WTC11 (cell line): Measurements from ENCODE around the gene NEMP1. TPM values are rescaled to one million over a fixed set of nuclear protein-coding genes. Genes with fewer than 3 reads are reported as not detected.

Source experiments
- ATAC-seq: fragments of 200-7000 bp; cut with Tn5 transposase; 2 replicates; pipeline ENCODE4 v1.10.0; 2021; ENCODE audit warnings: mild to moderate bottlenecking, moderate library complexity
- CTCF ChIA-PET: fragments of 300-600 bp; sonication (Branson Sonifier 250); formaldehyde crosslinking; loops from one replicate; lab custom pipeline; 2021; ENCODE audit warnings: antibody characterized with exemption; lab: Charles Lee
- POLR2A ChIA-PET: fragments of 350-600 bp; sonication (Branson Sonifier 250); formaldehyde crosslinking; loops from one replicate; lab custom pipeline; 2021; ENCODE audit warnings: antibody characterized with exemption; lab: Charles Lee
- DNase-seq: peaks from one replicate; pipeline ENCODE4 v3.0.0; 2021; ENCODE audit warnings: low spot score
- H3K27ac Mint-ChIP-seq: 2 replicates; pipeline ENCODE4 v1.8.0; 2021; ENCODE audit warnings: mixed read lengths
- H3K27me3 Mint-ChIP-seq: 2 replicates; pipeline ENCODE4 v1.8.0; 2021; ENCODE audit warnings: low read depth, mild to moderate bottlenecking, moderate library complexity, mixed read lengths
- H3K36me3 Mint-ChIP-seq: 2 replicates; pipeline ENCODE4 v1.8.0; 2021; ENCODE audit warnings: mixed read lengths
- H3K4me1 Mint-ChIP-seq: 2 replicates; pipeline ENCODE4 v1.8.0; 2022; ENCODE audit warnings: mixed read lengths
- H3K4me3 Mint-ChIP-seq: 2 replicates; pipeline ENCODE4 v1.8.0; 2021; ENCODE audit warnings: mild to moderate bottlenecking, moderate library complexity, mixed read lengths
- H3K9me3 Mint-ChIP-seq: 2 replicates; pipeline ENCODE4 v1.8.0; 2021; ENCODE audit warnings: mixed read lengths
- AR ChIP-seq: fragments of 250-450 bp; sonication (Bioruptor Pico); IDR thresholded peaks from 2 replicates; pipeline ENCODE4 v1.9.0; 2021; ENCODE audit warnings: mild to moderate bottlenecking
- ATF1 ChIP-seq: sonication (generic); formaldehyde crosslinking; IDR thresholded peaks from 2 replicates; pipeline ENCODE4 v1.8.1; 2023; ENCODE audit warnings: mild to moderate bottlenecking, moderate library complexity, missing genetic modification reagents
- E2F5 ChIP-seq: sonication (generic); formaldehyde crosslinking; IDR thresholded peaks from 2 replicates; pipeline ENCODE4 v1.8.1; 2022; ENCODE audit warnings: mild to moderate bottlenecking, moderate library complexity, missing genetic modification reagents
- ELF4 ChIP-seq: sonication (generic); formaldehyde crosslinking; IDR thresholded peaks from 2 replicates; pipeline ENCODE4 v1.8.1; 2022; ENCODE audit warnings: low read depth, mild to moderate bottlenecking, moderate library complexity, missing genetic modification reagents
- ETV6 ChIP-seq: sonication (generic); formaldehyde crosslinking; IDR thresholded peaks from 2 replicates; pipeline ENCODE4 v1.8.1; 2022; ENCODE audit warnings: mild to moderate bottlenecking, missing genetic modification reagents
- FOXP4 ChIP-seq: sonication (generic); formaldehyde crosslinking; IDR thresholded peaks from 2 replicates; pipeline ENCODE4 v1.8.0; 2022; ENCODE audit warnings: mild to moderate bottlenecking, missing genetic modification reagents
- ZNF121 ChIP-seq: sonication (generic); formaldehyde crosslinking; IDR thresholded peaks from 2 replicates; pipeline ENCODE4 v1.8.0; 2023; ENCODE audit warnings: missing genetic modification reagents
- ZNF425 ChIP-seq: fragments of 250-450 bp; sonication (Bioruptor Pico); conservative IDR thresholded peaks from 2 replicates; pipeline ENCODE4 v1.9.0; 2021; ENCODE audit warnings: mild to moderate bottlenecking
- total RNA-seq: library from RNA; stranded (reverse); gene quantifications from 3 replicates; pipeline ENCODE4 v1.2.3, GENCODE V29; 2021
- TF ChIP-seq, protein P1 (sequence below): fragments of 250-450 bp; sonication (Bioruptor Pico); IDR thresholded peaks from 2 replicates; pipeline ENCODE4 v2.1.2; 2022; ENCODE audit warnings: mild to moderate bottlenecking, moderate library complexity
- TF ChIP-seq, protein P2 (sequence below): fragments of 200-600 bp; IDR thresholded peaks from 2 replicates; pipeline ENCODE4 v1.8.0; 2022; ENCODE audit warnings: antibody characterized with exemption
- TF ChIP-seq, protein P3 (sequence below): sonication (generic); formaldehyde crosslinking; conservative IDR thresholded peaks from 2 replicates; pipeline ENCODE4 v1.8.1; 2023; ENCODE audit warnings: mild to moderate bottlenecking, low read depth, missing genetic modification reagents, moderate library complexity
- TF ChIP-seq, protein P4 (sequence below): fragments of 250-450 bp; sonication (Bioruptor Pico); IDR thresholded peaks from 2 replicates; pipeline ENCODE4 v1.9.0; 2021; ENCODE audit warnings: mild to moderate bottlenecking, borderline replicate concordance

The NEMP1 gene
- total RNA-seq, 1 experiment from 2014 or later, result 41.9 TPM

- TF ChIP-seq FOXP4 (CRISPR knock-in tag) (no peak), ETV6 (CRISPR knock-in tag) (no peak), ZNF121 (CRISPR knock-in tag) (no peak), E2F5 (CRISPR knock-in tag) (no peak), AR (CRISPR knock-in tag) (no peak), ELF4 (CRISPR knock-in tag) (no peak), ZNF425 (CRISPR knock-in tag) (no peak), ATF1 (CRISPR knock-in tag) (no peak)
- TF ChIP-seq, protein P1, sequence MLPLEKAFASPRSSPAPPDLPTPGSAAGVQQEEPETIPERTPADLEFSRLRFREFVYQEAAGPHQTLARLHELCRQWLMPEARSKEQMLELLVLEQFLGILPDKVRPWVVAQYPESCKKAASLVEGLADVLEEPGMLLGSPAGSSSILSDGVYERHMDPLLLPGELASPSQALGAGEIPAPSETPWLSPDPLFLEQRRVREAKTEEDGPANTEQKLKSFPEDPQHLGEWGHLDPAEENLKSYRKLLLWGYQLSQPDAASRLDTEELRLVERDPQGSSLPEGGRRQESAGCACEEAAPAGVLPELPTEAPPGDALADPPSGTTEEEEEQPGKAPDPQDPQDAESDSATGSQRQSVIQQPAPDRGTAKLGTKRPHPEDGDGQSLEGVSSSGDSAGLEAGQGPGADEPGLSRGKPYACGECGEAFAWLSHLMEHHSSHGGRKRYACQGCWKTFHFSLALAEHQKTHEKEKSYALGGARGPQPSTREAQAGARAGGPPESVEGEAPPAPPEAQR, result no peak
- TF ChIP-seq, protein P2, sequence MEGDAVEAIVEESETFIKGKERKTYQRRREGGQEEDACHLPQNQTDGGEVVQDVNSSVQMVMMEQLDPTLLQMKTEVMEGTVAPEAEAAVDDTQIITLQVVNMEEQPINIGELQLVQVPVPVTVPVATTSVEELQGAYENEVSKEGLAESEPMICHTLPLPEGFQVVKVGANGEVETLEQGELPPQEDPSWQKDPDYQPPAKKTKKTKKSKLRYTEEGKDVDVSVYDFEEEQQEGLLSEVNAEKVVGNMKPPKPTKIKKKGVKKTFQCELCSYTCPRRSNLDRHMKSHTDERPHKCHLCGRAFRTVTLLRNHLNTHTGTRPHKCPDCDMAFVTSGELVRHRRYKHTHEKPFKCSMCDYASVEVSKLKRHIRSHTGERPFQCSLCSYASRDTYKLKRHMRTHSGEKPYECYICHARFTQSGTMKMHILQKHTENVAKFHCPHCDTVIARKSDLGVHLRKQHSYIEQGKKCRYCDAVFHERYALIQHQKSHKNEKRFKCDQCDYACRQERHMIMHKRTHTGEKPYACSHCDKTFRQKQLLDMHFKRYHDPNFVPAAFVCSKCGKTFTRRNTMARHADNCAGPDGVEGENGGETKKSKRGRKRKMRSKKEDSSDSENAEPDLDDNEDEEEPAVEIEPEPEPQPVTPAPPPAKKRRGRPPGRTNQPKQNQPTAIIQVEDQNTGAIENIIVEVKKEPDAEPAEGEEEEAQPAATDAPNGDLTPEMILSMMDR, result no peak
- TF ChIP-seq, protein P3, sequence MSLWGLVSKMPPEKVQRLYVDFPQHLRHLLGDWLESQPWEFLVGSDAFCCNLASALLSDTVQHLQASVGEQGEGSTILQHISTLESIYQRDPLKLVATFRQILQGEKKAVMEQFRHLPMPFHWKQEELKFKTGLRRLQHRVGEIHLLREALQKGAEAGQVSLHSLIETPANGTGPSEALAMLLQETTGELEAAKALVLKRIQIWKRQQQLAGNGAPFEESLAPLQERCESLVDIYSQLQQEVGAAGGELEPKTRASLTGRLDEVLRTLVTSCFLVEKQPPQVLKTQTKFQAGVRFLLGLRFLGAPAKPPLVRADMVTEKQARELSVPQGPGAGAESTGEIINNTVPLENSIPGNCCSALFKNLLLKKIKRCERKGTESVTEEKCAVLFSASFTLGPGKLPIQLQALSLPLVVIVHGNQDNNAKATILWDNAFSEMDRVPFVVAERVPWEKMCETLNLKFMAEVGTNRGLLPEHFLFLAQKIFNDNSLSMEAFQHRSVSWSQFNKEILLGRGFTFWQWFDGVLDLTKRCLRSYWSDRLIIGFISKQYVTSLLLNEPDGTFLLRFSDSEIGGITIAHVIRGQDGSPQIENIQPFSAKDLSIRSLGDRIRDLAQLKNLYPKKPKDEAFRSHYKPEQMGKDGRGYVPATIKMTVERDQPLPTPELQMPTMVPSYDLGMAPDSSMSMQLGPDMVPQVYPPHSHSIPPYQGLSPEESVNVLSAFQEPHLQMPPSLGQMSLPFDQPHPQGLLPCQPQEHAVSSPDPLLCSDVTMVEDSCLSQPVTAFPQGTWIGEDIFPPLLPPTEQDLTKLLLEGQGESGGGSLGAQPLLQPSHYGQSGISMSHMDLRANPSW (CRISPR knock-in tag), result no peak
- TF ChIP-seq, protein P4, sequence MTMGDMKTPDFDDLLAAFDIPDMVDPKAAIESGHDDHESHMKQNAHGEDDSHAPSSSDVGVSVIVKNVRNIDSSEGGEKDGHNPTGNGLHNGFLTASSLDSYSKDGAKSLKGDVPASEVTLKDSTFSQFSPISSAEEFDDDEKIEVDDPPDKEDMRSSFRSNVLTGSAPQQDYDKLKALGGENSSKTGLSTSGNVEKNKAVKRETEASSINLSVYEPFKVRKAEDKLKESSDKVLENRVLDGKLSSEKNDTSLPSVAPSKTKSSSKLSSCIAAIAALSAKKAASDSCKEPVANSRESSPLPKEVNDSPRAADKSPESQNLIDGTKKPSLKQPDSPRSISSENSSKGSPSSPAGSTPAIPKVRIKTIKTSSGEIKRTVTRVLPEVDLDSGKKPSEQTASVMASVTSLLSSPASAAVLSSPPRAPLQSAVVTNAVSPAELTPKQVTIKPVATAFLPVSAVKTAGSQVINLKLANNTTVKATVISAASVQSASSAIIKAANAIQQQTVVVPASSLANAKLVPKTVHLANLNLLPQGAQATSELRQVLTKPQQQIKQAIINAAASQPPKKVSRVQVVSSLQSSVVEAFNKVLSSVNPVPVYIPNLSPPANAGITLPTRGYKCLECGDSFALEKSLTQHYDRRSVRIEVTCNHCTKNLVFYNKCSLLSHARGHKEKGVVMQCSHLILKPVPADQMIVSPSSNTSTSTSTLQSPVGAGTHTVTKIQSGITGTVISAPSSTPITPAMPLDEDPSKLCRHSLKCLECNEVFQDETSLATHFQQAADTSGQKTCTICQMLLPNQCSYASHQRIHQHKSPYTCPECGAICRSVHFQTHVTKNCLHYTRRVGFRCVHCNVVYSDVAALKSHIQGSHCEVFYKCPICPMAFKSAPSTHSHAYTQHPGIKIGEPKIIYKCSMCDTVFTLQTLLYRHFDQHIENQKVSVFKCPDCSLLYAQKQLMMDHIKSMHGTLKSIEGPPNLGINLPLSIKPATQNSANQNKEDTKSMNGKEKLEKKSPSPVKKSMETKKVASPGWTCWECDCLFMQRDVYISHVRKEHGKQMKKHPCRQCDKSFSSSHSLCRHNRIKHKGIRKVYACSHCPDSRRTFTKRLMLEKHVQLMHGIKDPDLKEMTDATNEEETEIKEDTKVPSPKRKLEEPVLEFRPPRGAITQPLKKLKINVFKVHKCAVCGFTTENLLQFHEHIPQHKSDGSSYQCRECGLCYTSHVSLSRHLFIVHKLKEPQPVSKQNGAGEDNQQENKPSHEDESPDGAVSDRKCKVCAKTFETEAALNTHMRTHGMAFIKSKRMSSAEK, result no peak
- Mint-ChIP-seq H3K27ac (peak overlapping the region; percentile 85), H3K9me3 (no peaks in the 10 kb centered on the region), H3K4me3 (no peak overlapping the region), H3K27me3 (no peaks in the 10 kb centered on the region), H3K36me3 (peaks cover 42% of the 10 kb centered on the region), H3K4me1 (peaks cover 32% of the 10 kb centered on the region)
- ChIA-PET POLR2A (interaction anchor here (0.5 kb wide), 1 partner anchor 9 kb away, joined by 4 read pairs; no protein-coding TSS in a partner anchor), CTCF (interaction anchor here (0.7 to 6.5 kb wide), 5 partner anchors 16 to 94 kb away, joined by 3 to 46 read pairs (median 7); partner anchors contain the start of gene STAT6)
- ATAC-seq, result no peak
- no peak for DNase-seq
These were observed 16.8 kb upstream of the NEMP1 start for GRCh38 chr12:57095440-57095839.
